OCI-LY1 (cell line): Measurements from ENCODE around the gene ATF2.

Experiments used
- CTCF ChIP-seq: fragments of 200-600 bp; sonication (generic), shearing (Covaris generic); IDR thresholded peaks from 2 replicates; pipeline ENCODE4 v1.5.1; 2017; ENCODE audit warnings: mild to moderate bottlenecking, antibody characterized with exemption, low read length, moderate library complexity, mixed read lengths
- EZH2 ChIP-seq: fragments of 200-600 bp; sonication (generic), shearing (Covaris generic); IDR thresholded peaks from 2 replicates; pipeline ENCODE4 v1.8.0; 2017; ENCODE audit warnings: borderline replicate concordance, mixed run types, mild to moderate bottlenecking, antibody characterized with exemption, low read length, moderate library complexity, mixed read lengths

- no peak for TF ChIP-seq CTCF
- TF ChIP-seq EZH2 = no peak
Observed at GRCh38 chr2:175039031-175039430, 129.0 kb downstream of the ATF2 start.
